HG03064 (cell line): ENCODE measurements around the gene SLC25A13.

Experiments used
- ATAC-seq: cut with Tn5 transposase; IDR thresholded peaks from one replicate; pipeline ENCODE4 v1.9.1; 2021; ENCODE audit warnings: low read depth; ENCODE audit not compliant: unreplicated experiment

SLC25A13 gene

DNA sequence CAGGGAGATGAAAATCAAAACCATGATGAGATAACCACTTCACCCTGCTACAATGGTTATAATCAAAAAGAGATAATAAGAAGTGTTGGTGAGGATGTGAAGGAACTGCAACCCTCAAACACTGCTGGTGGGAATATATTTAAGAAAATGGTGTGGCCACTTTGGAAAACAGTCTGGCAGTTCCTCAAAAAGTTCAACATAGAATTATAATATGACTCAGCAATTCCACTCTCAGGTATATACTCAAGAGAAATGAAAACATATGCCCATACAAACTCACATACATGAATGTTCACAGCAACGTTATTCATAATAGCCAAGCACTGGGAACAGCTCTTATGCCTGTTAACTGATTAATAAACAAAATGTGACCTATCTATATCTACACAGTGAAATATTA, 104.8 kb downstream of the SLC25A13 start:
- no peak for ATAC-seq

DNA sequence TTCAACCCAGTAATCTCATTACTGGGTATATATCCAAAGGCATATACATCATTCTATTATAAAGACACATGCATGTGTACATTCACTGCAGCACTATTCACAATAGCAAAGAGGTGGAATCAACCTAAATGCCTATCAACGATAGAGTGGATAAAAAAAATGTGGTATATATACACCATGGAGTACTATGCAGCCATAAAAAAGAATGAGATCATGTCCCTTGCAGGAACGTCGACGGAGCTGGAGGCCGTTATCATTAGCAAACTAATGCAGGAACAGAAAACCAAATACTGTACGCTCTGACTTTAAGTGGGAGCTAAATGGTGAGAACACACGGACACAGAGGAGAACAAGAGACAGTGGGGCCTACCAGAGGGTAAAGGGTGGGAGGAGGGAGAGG, 105.5 kb downstream of the SLC25A13 start:
- ATAC-seq: no peak

DNA sequence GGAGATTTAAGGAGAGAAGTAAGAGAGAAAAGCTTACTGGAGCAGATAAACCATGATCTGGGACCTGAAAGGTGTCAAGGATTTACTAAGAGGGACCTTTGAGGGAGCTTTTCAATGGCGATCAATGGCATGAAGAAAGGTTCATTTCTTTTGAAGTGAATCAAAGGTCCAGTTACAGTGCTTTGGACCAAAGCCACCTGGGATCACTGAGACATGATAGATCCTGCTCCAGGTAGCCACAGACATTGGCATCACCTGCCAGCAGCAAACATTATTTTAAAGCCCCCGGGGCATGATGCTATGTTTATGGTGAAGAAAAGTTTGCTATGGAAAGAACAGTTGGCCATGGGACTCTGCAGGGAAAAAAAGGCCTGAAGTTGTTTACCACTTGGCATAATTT, 109.4 kb downstream of the SLC25A13 start:
- no peak for ATAC-seq

GRCh38 chr7:96211954-96212353, 109.9 kb downstream of the SLC25A13 start:
- no peak for ATAC-seq

DNA sequence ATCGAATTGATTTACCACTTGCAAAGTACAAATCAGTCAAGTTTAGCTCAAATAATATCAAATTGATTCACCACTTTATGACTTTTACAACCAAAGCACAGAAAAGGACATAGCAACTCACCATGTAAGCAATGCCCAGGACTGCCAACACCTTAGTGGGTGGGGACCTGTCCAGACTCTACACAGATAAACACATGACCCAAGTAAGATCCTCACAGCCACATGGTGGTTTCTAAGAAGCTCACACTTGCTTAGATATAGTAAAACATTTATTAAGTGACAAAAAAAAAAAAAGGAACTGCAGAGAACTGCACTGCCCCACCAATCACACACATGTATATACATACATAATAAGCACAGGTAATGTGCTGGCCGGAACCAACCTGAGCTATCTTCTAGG, 116.2 kb downstream of the SLC25A13 start:
- ATAC-seq: no peak

GRCh38 chr7:96204601-96205000, 117.3 kb downstream of the SLC25A13 start:
- ATAC-seq: no peak

- ATAC-seq: no peak
Measured at GRCh38 chr7:96203786-96204185, 118.1 kb downstream of the SLC25A13 start.

GRCh38 chr7:96202102-96202501, 119.8 kb downstream of the SLC25A13 start:
- ATAC-seq: no peak

DNA sequence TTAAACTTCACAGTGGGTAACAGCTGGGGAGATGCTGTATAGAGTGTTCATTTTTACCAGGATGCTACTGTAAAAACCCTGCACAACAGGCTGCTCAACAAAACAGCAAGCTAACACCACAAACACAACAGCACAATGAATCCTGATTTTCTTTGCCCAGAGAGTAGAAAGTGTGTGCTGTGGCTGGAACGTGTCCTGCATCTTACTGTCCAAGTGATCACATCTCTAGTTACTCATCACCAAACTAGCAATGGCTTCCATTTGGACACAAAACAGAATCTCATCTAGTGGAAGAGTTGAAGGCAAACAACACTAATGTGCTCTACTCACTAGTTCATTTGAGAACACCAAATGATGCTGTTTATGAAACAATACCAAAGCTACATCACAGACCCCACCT, 121.2 kb downstream of the SLC25A13 start:
- ATAC-seq: no peak

GRCh38 chr7:96199421-96199820, 122.5 kb downstream of the SLC25A13 start:
- no peak for ATAC-seq

DNA sequence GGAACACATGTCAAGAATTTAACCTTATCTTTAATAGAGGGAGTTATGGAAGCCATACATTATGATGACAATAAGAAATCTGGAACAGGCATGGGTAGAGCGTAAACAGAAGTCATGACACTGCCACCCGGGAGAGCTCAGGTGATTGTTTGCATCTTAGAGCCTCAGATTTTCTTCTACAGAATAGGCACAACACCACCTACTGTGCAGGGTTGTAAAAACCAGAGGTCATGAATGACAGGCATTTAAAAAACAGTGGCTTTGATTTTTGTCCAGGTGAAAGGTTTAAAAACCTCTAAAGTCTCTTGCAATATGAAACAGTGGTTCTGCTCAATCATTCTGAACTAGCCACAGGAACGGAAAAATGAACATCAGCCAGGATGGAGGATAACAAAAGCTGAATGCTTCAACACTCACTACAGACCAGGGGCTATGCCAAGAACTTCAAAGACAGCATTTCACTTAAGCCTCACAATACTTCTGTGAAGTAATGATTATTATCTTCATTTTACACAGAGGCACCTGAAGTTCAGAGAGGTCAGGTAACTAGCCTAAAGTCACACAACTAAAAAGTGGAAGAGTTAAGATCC, 123.8 kb downstream of the SLC25A13 start:
- no peak for ATAC-seq

DNA sequence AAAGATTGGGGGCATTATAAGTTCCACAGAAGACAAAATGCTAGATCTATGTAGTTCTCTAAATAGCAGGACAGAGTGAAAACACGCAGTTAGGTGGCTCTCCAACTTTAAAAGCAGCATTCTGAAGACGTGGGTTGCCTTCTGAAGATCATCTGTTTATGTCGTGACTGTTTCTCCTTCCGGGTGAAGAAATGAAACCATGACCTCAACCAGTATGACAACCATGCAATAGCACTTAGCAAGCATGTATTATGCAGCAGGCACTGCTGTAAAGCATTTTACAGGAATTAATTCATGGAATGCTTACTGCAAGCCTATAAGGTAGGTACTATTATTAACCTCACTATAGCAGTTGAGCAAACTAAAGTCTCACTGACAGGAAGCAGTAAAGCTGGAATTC, 125.2 kb downstream of the SLC25A13 start:
- ATAC-seq: no peak

DNA sequence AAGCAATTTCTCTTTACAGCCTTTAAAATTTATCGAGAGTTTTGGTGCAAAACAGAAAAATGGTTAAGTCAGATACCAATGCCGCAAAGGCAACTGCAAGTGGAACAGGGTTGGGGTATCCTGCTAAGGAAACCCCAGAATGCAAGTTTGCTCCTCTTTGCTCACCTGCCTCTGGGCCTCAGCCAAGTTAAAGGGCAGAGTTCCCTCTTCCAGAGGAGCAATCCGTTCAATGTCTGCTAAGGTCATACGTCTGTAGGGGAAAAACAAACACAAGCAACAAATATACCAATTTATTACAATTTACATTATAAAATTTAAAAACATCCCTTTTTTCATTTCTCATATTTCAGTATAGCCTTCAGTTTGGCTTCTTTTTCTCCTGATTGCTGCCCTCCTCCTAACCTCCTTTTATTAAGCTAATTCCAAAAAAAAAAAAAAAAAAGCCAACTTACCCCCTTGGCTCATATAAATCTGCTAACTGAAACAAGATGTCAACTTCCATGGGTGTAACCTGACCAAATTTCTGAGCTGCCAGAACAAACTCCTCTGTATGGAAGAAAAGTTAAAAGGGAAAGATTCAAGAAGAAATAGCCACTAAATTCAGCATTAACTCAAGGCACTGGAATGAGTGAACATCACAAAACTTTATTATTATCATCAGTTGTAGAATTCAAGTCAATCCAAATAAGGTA, 132.6 kb downstream of the SLC25A13 start:
- no peak for ATAC-seq

DNA sequence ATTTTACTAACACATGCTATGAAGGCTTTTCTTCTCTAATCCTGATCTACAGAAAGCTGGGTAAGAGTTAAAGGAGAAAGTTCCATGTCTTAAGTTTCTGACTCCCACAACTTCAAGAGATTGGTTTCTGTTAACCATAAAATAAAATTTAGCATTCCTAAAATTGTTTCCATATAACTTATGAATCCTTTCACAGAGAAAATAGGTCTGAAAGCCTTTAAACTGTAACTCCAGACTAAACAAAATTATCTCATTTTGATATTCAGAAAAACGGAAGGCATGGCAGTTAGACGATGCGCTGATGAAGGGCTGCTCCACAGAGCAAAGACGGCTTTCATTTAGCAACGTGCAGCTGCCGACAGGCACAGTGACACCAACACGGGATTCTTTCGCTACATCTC, 133.3 kb downstream of the SLC25A13 start:
- ATAC-seq: no peak

DNA sequence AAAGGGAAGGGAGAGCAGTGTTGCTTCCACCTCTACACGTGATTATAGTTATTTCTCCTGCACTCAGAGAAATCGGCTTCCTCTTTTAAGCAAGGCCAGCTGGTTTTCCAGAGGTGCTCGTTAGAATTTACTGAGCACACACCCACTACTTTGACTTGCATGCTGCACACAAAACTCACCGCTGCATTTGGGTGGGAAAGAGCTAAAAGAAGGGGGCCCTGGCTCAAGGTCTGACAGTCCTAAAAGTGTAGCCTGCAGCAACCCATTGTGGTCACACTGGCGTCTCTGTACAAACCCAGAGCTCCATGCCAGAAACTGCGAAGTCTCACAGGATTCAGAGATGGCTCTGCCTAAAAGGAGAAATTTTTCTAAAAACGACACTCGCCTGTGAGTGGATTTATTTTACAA, 133.7 kb downstream of the SLC25A13 start:
- no peak for ATAC-seq

GRCh38 chr7:96187735-96188134, 134.2 kb downstream of the SLC25A13 start:
- no peak for ATAC-seq

DNA sequence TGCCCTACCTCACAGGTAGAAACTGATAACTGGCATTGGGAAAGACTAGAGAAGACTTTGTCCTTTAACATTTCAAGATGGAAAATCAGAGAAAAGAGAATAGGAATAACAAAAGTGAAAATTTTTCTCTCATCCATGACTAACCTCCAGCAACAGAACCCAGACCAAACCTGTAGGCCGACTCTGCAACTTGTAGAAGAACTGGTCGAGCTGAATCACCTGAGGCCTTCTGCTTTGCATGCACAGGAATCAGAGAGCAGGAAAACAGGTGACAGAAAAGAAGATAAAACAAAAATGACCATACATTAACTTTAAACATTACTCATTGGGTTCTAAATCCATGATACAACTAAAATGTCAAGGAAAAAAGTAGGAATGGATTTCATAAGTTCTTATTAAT, 137.1 kb downstream of the SLC25A13 start:
- no peak for ATAC-seq

DNA sequence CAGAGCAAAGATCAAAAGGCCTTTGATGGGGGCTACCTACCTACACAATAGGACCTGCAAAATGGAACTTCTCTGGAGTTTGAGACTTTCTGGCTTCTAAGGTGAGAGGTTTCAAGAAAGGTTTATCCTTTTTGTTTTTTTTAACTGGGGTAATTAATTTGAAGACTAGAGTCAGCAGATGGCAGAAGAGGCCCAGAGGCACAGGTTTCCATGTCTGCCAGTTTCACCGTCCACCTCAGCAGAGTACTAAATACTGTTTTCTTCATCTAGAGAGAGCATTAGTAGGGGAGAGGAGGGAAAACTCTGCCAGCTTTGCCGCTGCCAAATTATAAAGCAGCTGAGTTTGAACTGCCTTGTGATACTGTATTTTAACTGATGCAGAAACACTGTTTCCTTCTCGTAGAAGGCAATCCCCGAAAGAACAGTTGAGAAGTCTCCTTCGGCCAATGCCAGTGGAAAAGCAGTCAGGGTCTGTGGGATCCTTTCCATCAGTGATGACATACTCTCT, 138.7 kb downstream of the SLC25A13 start:
- ATAC-seq: no peak

GRCh38 chr7:96182424-96183158, 139.3 kb downstream of the SLC25A13 start:
- ATAC-seq: no peak

- no peak for ATAC-seq
Measured at GRCh38 chr7:96181174-96181573, 140.7 kb downstream of the SLC25A13 start.

DNA sequence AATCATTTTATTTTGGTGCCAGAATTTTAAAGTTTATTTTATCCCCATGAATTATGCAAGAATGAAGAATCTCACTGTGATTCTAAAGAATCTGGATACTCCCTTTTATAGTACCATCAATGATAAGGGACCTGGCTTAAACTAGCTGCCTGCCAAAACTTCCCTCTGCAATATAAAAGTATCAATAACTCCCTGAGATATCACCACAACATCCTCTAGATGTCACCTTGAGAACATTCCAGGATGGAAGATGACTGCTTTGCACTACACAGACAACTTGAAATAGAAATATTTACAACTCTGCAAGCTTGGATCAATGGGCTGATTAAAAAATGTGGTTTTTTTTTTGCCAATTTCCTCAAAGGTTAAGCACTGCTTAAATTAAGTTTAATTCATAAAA, 142.1 kb downstream of the SLC25A13 start:
- ATAC-seq: no peak

DNA sequence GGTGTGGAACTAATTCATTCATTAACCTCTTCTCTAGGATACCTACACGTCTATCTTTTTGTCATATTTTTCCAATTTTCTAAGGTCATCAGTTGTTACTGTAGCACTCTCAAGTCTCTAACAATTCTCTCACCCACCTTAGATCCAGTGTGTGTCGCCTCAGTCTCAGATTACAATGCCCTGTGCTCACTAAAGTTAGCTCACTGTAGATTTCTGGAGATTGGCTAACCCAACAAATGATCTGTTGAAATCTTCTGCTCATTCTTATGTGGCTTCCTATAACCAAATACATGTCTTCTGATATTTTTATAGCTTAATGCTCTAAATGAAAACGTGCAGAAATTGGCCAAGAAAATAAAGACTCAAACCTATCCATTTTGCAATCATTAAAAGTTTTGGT, 142.6 kb downstream of the SLC25A13 start:
- no peak for ATAC-seq
